Suppressor macrophage treated with lipopolysaccharide for 1 hour (primary cell): Measurements from ENCODE around the gene APCDD1L.

Experiments used
- DNase-seq, 3 donors: peaks; one replicate each; pipeline ENCODE4 v3.0.0-alpha.2; 2020 to 2022

Gene APCDD1L

DNA sequence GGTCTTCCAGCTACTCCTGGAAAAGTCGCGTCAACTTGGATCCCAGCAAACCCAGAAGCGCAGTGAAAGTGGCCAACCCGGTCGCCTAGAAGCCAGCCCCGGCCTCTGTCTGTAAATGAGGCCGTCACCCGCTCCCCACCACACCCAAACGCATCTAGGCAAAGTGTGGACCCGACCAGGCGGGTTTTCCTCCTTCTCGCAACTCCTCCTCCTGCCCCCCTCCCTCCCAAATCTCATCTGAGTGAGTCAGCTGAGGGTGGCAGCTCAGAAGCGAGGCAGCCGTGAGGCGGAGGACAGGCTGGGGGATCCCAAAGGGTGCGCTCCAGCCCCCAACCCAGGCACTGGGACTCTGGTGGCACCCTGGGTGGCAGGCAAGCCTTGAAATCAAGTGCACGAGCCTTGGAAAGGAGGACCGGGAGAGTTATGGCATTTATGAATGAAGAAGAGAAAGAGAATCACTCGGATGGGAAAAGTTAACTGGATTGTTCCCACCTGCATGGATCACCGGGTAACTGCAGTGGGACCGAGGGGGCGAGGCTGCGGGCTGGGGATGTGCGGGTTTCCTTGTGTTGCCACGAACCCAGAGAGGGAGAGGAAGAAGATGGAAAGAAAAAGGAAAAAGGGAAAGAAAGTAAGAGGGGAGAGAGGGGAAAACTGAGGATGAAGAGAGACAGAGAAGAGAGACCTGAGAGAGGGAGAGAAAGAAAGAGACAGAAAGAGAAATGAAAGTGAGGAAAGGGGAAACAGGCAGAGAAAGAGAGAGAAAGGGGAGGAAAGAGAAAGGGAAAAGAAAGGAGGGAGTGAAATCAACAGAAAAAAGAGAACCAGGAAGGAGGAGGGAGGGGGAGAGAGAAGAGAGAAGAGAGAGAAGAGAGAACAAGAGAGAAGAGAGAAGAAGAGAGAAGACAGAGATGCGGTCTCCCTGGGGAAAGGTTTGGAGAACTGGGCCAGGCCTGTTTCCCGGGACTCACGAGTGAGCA lies at the start of gene APCDD1L:
TSS of gene APCDD1L (minus strand) at position 167 of the 980 bp plus-strand sequence. CDS start 692 bp downstream, outside the sequence.
- DNase-seq = peak in 1 of 3 donors; percentile 9

DNA sequence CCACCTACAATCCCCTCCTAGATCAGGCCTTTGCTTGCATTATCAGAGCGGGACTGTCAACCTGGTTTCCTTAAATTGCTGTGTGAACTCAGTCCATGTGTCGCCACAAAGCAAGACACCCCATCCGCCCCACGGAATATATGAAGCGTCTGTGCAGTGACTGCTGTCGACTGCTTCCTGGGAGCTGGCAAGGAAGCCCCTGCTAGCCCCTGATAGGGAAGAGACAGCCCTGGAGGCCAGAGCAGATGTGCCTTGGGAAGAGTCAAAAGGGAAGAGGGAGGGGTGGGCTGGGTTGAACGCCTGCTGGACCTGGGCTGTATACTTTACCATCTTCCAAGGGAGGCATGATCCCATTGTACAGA lies 44.1 kb upstream of the APCDD1L start:
- no peak for DNase-seq

DNA sequence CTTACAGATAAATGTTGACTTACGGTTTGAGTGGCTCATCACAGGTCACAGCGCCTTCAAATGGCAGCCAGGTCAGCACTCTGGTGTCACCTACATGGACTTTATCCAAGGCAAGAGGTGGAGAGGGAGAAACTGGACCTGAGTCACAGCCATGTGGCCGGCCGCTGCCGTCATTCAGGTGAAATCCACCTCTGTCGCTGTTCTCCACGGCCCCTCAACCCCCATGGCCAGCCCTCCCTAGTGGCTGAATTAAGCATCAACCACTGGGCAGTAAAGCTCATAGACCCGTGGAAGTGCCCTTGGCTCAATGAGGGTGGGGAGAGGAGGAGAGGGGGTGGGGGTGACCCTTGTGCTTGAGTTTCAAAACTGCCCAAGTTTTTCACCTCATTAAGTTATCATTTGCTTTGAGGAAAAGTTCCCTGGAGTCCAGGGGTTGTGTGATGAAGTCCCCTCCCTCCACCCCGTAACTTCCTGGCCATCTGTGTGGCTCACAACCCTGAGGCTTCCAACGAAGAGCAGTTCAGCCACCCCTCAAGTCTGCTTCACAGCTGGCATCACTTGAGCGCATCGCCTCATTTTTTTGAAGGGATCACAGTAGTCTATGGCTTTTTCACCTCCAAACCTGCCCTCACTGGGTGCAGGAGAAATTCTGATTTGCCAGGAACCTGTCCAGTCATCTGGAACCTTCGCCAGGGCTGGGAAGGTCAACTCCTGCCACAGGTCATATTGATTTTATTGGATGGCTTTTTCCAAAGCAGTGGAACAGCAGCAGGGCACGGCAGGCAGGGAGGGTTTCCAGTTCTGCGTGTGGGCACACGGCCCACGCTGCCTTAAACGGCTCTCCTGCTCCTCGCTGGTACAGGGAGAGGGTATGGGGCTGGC lies 43.5 kb upstream of the APCDD1L start:
- DNase-seq = no peak

DNA sequence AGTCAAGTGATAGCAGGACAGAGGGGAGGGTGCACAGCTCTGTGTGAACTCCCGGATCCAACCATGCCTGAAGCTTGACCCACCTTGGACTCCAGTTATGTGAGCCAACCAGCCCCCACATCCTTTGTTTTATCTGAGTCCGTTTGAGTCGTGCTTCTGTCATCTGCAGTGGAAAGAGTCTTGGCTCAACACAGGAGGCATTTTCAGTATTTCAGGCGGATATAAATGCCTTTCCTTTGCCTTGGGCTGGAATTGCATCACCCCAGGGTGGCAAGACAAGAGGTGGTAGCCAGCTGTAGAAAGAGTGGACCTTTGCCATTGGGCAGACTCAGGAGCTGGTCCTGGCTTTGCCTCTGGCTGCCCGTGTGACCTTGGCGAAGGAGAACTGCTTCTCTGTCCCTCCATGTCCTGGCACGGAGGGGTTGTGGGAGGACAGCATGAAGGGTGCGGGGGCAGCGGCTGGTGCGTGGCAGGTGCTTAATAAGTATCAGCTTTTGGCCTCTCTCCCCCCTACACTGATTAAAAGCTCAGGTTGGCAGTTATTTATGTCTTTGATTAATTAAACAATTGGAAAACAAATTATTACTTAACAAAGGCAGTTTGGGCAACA lies 42.6 kb upstream of the APCDD1L start:
- no peak for DNase-seq

DNA sequence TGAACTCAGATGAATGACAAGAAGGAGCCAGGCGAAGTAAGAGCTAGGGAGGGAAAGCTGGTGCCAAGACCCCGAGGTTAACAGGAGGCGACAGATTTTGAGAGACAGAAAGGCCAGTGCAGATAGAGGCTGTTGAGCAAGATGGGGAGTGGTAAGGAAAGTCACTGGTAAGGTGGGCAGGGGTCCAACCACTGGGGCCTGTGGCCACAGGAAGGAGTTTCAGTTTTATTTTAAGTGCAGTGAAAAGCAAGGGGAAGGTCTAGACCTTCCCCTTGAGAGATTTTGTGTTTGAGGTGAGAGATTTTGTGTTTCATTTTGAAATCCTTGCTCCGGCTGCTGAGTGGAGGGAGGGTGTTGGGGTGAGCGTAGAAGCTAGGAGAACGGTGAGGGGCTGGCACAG lies 41.8 kb upstream of the APCDD1L start:
- DNase-seq = no peak

DNA sequence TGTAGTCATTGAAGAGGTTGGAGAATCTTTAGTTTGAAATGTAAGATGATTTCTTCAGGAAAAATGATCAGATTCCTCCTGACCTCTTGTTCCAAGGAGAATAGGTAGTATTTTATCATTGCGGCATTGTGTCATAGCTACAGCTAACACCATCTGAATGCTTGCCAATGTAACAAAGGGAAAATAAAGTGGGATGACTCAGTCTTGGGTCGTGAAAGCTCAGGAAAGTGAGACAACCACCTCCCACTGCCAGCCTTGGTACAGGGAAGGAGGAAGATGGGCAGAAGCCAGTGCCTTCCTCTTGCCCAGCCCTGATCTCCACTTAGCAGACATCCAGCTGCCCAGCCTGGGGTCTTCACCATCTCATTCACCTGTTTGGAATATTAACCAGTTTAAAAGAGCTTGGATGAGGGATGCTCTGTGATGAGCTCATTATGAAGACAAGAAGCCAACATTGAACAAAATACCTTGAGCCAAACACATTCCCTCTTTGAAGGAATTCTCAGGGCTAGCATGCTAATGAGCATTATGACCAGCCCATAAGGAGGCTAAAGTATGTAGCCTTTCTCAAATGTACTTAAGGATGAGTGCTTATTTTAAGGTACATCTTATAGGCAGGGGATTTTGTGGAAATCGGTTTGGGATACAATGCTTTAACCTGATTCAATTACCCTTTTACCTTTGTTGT lies 40.0 kb upstream of the APCDD1L start:
- peak; percentile 4 to 23 (median 21) for DNase-seq

DNA sequence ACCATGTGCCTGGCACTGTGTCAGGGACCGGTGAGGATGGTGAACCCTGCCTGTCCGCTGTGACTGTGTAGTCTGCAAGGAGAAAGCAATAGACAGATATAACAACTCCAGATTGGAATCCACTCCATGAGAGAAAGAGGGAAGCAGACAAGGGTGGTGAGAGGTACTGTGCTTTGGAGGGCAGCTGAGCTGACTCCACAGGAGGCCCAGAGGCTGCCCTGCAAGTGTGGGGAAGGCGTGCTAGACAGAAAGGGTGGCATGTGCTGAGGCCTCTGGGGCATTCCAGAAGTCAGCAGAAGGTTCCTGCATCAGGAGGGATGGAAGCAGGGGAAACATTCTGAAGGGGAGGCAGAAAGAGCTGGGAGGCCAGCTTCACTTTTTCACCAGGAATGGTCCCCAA lies 39.3 kb upstream of the APCDD1L start:
- no peak for DNase-seq

DNA sequence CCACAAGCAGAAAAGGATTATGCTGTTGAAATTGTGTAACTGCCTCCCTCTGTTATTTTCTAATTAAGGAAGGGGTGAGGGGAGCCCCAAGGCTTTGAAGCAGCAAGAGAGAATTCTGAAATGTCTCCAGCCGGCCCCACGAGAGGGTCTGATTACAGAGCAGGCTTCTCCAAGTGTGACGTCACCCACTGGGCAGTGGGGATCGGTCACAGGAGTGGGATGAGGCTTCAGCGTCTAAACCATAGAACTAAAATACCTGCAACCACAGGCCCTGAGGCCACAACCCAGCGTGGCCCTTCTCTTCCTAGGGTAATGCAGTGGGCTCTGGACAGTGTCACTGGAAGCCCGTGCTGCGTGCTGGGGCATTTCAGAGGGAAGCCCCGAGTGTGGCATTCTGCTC lies 38.6 kb upstream of the APCDD1L start:
- no peak for DNase-seq

DNA sequence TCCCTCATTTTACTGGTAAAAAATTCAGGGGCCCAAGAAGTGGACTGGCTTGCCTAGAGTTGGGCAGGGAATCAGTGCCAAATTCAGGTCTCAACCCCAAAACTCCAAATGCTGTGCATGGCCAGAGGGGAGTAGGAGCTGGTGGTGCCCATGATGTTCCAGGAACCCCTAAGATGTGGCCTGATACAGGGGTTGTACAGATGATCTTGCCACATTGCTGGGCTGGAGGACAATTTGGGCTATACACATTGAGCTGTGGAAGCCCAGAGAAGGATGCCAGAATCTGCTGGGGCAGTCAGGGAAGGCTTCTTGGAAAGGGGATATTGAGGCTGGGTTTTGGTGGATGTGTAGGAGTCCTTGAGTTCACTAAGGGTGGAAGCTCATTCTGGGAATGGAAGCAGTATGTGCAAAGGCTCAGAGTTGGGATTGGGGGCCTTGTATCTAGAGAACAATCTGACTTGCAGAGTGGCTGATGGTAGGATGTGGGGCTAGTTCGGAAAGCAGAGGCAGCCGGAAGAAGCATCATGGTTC lies 38.0 kb upstream of the APCDD1L start:
- DNase-seq = no peak

DNA sequence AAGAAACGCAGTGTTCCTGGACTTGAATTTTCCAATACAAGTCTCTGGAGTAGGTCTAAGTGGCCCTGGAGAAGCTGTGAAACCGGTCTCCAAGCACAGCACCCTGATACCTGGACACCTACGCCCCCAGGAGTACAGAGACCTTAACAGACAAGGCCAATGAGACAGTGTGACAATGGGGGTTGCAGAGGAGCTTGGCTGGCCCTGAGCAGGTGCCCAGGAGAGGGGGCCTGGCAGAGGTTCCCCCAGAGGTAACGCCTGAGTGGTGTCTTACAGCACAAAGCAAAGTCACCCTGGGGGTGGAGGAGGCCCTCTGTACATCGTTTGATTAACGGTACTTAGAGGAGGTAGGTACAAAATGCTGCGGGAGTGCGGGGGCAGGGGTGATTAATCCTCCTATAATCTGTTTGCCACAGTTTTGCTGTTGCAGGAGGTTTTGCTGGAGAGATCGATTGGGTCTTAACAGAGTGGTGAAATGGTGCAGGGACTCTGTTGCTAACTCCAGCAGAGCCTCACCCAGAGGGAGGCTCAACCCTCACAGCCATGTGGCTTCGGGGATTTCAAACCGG lies 37.3 kb upstream of the APCDD1L start:
- no peak for DNase-seq

DNA sequence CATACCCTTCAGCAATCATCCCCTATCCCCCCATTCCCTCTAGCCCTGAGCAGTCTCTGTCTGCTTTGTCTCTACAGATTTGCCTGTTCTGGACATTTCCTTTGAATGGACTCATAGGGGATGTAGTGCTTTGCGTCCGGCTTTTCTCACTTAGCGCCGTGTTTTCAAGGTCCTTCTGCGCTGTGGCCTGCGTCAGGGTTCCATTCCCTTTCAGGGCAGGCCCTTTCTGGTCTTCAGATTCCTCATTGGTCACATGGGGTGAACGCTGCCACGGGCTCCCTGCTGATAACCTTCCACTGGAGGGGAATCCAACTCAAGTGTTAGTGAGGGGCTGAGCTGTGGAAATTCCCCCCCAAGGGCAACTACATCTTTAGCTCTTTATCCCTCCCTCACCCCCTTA lies 36.4 kb upstream of the APCDD1L start:
- no peak for DNase-seq

DNA sequence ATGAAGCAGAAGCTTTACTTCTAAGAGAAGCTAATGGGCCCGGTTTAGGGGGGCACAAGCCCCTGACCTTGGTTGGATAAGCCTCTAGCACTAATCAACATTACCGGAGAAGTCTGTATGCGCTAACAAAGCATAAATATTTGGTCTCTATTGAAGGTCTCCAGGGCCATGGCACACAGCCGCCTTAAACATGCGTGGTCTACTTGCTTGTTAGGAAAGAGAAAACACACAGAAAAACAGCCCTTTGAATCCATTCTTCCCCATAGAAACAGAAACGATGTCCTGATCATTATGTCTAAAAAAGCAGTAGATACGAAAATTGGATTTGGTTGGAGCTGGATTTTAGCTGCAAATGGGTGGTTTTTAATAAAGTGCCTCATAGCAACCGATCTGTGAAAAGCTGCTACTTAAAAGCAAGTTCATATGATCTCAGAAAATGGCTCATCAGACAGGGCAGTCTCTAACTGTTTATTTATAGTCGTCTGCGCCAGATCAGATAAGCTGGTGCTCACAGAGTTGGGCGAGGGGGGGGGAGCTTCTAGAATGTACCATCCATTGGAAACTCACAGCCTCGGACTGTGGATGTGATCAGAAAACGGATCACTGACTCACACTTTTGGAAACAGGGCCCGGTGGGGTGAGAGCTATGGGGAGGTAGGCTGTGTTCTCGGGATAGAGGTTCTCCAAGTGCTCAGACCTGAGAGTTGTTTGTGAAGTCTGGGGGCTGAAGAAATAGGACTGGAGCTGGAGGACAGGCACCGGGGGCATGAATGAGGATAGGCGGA lies 35.3 kb upstream of the APCDD1L start:
- no peak for DNase-seq

DNA sequence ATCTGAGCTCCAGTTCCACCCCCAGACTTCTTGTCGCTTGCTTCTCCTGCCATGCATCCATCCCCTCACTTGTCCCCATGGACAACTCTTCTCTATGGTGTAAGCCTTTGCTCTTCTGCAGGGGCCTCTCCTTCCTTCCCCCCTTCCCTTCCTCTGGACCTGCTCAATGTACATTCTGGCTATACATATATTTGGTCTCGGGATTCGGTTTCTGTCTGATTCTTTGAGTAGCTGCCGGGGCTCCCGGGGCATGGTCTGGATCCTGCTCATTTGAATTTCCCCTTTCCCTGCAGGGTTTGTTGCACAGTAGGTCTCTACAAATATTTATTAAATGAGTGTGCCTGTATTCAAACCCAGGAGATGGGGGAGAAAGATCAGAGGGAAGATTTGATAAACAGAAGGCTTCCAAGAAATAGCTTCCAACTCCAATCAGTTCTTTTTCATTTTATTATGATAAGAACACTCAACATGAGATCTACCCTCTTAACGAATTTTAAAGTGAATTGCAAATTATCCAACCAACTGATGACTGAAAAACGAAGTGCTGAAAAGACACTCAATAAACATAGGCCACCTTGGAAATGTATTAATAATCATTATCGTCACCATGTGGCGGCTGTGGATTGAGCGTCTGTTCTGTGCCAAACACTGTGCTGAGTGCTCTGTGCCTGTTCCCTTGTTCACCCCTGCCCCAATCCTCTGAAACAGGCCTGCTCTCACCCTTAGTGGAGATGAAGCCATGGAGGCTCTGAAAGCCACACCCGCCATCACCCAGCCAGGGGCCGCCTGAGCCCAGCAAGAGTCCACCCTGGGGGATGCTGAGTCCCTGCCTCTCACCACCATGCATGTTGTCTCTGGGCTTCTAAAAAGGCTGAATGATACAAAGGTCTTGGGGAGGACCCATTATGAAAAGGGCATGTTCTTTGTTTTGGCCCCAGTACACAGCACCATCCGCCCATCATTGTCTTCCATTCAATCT lies 34.3 kb upstream of the APCDD1L start:
- no peak for DNase-seq

DNA sequence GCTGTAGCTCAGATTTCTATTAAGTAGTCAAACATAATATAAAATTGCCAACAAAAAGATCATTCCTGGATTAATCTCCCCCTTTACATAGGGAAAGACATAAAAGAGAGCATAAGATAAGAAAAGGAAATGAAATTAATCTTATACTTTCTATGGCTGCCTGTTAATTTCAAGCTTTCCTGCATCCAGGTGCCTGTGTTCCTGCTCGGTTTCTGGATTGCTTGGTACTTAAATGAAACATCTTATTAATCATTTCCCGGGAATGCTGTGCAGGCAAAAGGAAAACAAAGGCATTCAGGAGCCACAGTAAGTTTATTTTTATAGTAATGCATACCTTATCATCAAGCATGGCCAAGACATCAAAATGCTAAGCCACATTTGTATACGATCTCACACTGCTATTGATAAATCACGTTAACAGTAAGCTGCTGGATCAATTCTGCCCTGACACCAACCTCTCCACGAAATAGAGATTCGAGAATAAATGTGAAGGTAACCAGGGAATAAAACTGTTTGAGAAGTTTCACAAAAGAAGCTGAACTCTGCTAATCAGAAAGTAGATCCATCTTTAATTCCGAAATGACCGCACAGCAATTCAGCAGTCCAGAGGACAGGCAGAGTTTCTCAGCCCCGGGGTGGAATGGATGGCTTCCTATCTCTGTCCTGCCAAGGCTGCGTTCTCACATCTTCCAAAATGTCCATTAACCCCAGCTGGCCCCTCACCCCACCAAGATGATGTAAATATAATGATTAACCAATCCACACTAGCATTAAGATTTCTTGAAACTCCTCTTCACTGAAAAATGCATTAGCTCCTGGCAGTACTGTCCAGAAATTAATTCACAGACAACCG lies 32.6 kb upstream of the APCDD1L start:
- no peak for DNase-seq

DNA sequence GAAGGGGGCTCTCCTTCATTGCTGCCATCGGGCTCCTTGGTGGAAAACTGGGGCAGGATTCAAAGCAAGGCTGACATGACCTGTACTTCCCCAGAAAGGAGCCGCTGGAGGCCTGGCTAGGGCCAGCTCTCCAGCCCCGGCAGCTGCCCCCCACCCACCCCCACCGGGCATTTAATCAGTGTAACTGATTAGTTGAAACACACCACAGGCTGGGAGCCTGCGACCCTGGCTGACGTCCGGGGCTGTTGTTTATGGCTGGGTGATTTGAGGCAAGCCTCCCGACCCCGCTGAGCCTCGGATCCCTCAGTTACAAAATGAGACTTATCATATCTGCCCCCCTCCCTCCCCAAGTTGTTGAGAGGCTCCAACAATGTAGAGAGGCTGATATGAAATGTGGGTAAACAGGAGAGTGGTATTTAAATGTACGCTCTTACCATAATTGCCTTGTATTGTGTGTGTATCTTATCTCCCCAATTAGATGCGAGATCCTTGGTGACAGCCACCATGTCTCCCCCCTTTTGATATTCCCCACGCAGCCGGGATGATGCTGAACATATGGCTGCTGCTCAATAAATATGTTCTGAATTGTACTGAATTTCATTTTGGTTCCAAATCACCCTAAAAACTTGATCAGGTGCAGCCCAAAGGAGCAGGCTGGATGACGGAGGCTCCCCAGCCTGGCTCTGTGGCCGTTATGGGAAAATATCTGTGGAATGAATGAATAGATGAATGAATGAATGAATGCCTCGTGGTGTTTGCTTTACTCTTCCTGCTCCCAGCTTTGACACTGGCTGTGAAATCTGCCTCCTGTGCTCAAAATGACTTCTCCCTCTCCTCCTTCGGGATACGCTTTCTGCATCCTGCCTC lies 31.8 kb upstream of the APCDD1L start:
- DNase-seq = no peak

DNA sequence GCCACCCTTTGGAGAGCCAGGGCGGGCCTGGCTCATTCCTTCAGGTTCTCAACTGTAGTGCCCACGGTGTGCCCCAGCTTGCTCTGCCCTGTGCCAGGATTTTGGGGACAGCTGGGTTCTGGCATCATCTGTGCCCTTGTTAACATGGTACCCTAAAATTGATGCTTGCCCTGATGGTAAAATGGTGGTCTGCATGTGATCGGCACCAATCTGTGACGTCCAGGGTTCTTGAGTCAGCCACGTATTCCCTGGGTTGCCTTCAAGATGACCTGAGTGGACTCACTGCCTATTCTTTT lies 31.2 kb upstream of the APCDD1L start:
- DNase-seq = no peak

DNA sequence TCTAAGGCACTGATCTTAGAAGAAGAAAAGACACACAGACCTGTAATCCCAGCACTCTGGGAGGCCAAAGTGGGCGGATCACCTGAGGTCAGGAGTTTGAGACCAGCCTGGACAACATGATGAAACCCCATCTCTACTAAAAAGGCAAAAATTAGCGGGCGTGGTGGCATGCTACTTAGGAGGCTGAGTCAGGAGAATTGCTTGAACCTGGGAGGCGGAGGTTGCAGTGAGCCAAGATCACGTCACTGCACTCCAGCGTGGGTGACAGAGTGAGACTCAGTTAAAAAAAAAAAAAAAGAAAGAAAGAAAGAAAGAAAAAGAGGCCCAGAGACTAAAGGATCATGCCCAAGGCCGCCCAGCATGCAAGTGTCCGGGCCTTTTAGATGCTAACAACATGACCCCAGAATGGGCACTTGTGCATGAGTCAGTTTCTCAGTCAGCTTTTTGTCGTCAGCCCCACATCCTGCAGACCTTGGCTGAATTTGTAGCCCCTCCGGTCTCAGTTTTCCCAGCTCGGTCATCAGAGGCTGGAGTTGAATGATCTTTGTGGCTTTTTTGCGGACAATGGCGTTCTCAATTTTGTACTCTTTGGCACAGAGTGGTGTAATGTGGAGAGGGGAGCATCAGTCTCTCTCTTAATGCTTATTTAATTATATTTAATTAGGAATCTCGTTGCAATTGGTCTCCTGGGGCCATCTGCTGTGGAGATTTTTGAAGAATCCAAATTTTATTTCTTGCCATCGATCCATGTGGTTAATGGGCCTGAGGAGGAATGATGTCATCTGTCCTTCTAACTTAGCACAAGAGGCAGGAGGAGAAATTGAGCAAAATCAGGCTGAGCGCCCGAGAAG lies 30.6 kb upstream of the APCDD1L start:
- no peak for DNase-seq
